K562 treated with DMSO at 1 percent for 48 hours (cell line): ENCODE measurements around the gene HLA-DRB5. TPM values are rescaled to one million over a fixed set of nuclear protein-coding genes. Genes with fewer than 3 reads are reported as not detected.

Experiments
- total RNA-seq: library from RNA; unstranded; fragments of 300-600 nt; gene quantifications from 2 replicates; pipeline ENCODE4 v1.2.3, GENCODE V29; 2022; ENCODE audit warnings: low replicate concordance; ENCODE audit errors: extremely low read depth

Gene HLA-DRB5
- not detected in 2 replicates for total RNA-seq

DNA sequence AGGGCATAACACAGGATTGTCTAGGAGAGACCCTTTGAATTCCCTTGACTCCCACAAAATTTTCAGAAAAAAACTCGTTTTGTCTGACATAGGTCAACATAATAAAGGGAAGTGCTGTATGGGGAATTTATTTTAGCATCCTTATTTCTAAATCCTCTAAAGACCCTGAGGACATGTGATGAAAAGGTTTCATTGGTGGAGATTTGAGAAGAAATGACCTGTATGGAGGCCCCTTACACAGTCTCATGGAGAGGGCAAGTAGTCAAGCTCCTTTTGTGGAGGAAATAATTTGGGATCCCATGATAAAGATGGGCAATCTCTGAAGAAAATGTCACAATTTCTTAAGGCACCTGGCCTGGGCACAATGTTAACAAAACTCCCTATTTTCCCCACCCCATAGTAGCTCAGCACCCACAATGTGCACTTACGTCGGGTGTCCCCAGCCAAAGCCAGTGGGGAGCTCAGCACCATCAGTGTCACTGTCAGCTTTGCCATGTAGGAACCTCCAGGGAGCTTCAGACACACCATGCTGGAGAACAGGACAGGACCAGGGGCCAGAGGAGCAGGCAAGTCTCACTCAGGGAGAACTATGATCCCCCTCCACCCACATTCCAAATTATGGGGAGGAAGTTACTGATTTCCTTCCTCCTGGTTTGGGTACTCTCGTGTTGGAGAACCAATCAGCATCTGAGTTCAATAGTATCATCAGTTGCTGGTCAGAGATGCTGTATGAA, at the start of gene HLA-DRB5:
Gene HLA-DRB5 (minus strand): TSS at position 591 of the 734 bp plus-strand sequence. CDS start 63 bp downstream, at position 528.

Other genes starting within 250 kb of the HLA-DRB5 start
- gene TSBP1, start 158.4 kb downstream of the HLA-DRB5 start, total RNA-seq, result not detected in 2 replicates
- gene BTNL2, start 123.1 kb downstream of the HLA-DRB5 start, total RNA-seq, result not detected in 2 replicates
- not detected in 2 replicates for gene HLA-DRA, start 90.4 kb downstream of the HLA-DRB5 start, total RNA-seq
- not detected in 2 replicates for gene HLA-DRB1, start 59.6 kb upstream of the HLA-DRB5 start, total RNA-seq
- gene HLA-DQA1, start 107.1 kb upstream of the HLA-DRB5 start, total RNA-seq, result not detected in 2 replicates
- not detected in 2 replicates for gene HLA-DQB1, start 136.4 kb upstream of the HLA-DRB5 start, total RNA-seq
- gene HLA-DQA2, start 211.1 kb upstream of the HLA-DRB5 start, total RNA-seq, result not detected in 2 replicates
- not detected in 2 replicates for gene HLA-DQB2, start 233.2 kb upstream of the HLA-DRB5 start, total RNA-seq